Endodermal cell (in vitro differentiated cells): Measurements from ENCODE around the gene ASRGL1. TPM values are rescaled to one million over a fixed set of nuclear protein-coding genes. Genes with fewer than 3 reads are reported as not detected.

ENCODE experiments used
- DNase-seq: peaks from one replicate; pipeline ENCODE4 v3.0.0-alpha.2; 2017
- H3K27ac ChIP-seq: 2 replicates; pipeline ENCODE4 v1.5.1; 2013; ENCODE audit warnings: mild to moderate bottlenecking, low read depth, low read length, moderate library complexity
- H3K27me3 ChIP-seq: 2 replicates; pipeline ENCODE4 v1.6.1; 2013; ENCODE audit warnings: mild to moderate bottlenecking, low read length, moderate library complexity; ENCODE audit not compliant: insufficient read depth, control insufficient read depth, poor library complexity, severe bottlenecking
- H3K36me3 ChIP-seq: 2 replicates; pipeline ENCODE4 v1.7.0; 2013; ENCODE audit warnings: mild to moderate bottlenecking, low read length, moderate library complexity; ENCODE audit not compliant: control insufficient read depth, insufficient read depth
- H3K4me1 ChIP-seq: one replicate; pipeline ENCODE4 v1.7.0; 2013; ENCODE audit warnings: low read length; ENCODE audit not compliant: control insufficient read depth, insufficient read depth
- H3K4me3 ChIP-seq: 2 replicates; pipeline ENCODE4 v1.5.1; 2013; ENCODE audit warnings: mild to moderate bottlenecking, low read length, moderate library complexity
- H3K9ac ChIP-seq: 2 replicates; pipeline ENCODE4 v1.6.1; 2013; ENCODE audit warnings: mild to moderate bottlenecking, low read length, moderate library complexity; ENCODE audit not compliant: poor library complexity, severe bottlenecking; ENCODE audit errors: extremely low read depth
- H3K9me3 ChIP-seq: 2 replicates; pipeline ENCODE4 v1.6.1; 2013; ENCODE audit warnings: mild to moderate bottlenecking, low read length, moderate library complexity; ENCODE audit not compliant: control insufficient read depth
- H3K27ac Mint-ChIP-seq: 2 replicates; pipeline ENCODE4 v1.8.0; 2020; ENCODE audit warnings: mixed read lengths
- H3K27me3 Mint-ChIP-seq: 2 replicates; pipeline ENCODE4 v1.8.0; 2021; ENCODE audit warnings: mild to moderate bottlenecking, mixed read lengths; ENCODE audit not compliant: insufficient read depth
- H3K36me3 Mint-ChIP-seq: 2 replicates; pipeline ENCODE4 v1.8.0; 2020; ENCODE audit warnings: low read depth, mixed read lengths
- H3K4me1 Mint-ChIP-seq: 2 replicates; pipeline ENCODE4 v1.8.0; 2020; ENCODE audit warnings: mixed read lengths
- H3K4me3 Mint-ChIP-seq: 2 replicates; pipeline ENCODE4 v1.8.0; 2020; ENCODE audit warnings: mild to moderate bottlenecking, moderate library complexity, mixed read lengths
- H3K9me3 Mint-ChIP-seq: 2 replicates; pipeline ENCODE4 v1.8.0; 2020; ENCODE audit warnings: mild to moderate bottlenecking, mixed read lengths
- WGBS, 2 experiments: methylation state at CpG; one replicate each; pipeline versions ENCODE4 v1.1.5 to v1.1.7; 2013; ENCODE audit warnings: missing lambda C conversion rate in 2 of 2, mixed read lengths in 1 of 2; ENCODE audit not compliant: insufficient coverage in 1 of 2, insufficient read length in 1 of 2; 5-methylcytosine and 5-hydroxymethylcytosine counted together
- total RNA-seq, 2 donors: library from RNA; stranded (reverse); fragmentation: NEBNext Ultra II Directional in 1 of 2; extraction: Animal tissue kit (Norgen Biotek cat#: 25700) in 1 of 2; gene quantifications; 2 replicates in 1 of 2; 3 replicates in 1 of 2; pipeline ENCODE4 v1.2.1, GENCODE V29; 2021
- TF ChIP-seq, protein P1 (sequence below): fragments of 200-600 bp; sonication (generic); conservative IDR thresholded peaks from 2 replicates; pipeline ENCODE4 v1.5.0; 2021; ENCODE audit warnings: antibody characterized with exemption, mild to moderate bottlenecking

The ASRGL1 gene
- total RNA-seq, 2 donors from 2014 or later, result 39.8 to 61.8 TPM

- Mint-ChIP-seq H3K9me3 (peaks cover 2% of the 10 kb centered on the region), H3K36me3 (no peaks in the 10 kb centered on the region), H3K27ac (no peak overlapping the region), H3K27me3 (peaks cover 1% of the 10 kb centered on the region), H3K4me1 (no peaks in the 10 kb centered on the region), H3K4me3 (no peak overlapping the region)
- Histone ChIP-seq H3K36me3 (no peaks in the 10 kb centered on the region), H3K9me3 (no peaks in the 10 kb centered on the region), H3K9ac (no peak overlapping the region), H3K4me1 (no peaks in the 10 kb centered on the region), H3K27me3 (no peaks in the 10 kb centered on the region), H3K4me3 (no peak overlapping the region), H3K27ac (no peak overlapping the region)
- no peak for DNase-seq
- WGBS, 2 experiments, result 94 to 100% methylated on average over 3 to 5 of the region's 5 CpGs
- TF ChIP-seq, protein P1, sequence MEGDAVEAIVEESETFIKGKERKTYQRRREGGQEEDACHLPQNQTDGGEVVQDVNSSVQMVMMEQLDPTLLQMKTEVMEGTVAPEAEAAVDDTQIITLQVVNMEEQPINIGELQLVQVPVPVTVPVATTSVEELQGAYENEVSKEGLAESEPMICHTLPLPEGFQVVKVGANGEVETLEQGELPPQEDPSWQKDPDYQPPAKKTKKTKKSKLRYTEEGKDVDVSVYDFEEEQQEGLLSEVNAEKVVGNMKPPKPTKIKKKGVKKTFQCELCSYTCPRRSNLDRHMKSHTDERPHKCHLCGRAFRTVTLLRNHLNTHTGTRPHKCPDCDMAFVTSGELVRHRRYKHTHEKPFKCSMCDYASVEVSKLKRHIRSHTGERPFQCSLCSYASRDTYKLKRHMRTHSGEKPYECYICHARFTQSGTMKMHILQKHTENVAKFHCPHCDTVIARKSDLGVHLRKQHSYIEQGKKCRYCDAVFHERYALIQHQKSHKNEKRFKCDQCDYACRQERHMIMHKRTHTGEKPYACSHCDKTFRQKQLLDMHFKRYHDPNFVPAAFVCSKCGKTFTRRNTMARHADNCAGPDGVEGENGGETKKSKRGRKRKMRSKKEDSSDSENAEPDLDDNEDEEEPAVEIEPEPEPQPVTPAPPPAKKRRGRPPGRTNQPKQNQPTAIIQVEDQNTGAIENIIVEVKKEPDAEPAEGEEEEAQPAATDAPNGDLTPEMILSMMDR, result no peak
Measured at GRCh38 chr11:62411524-62411923, 74.3 kb downstream of the ASRGL1 start.

GRCh38 chr11:62413060-62413696, 75.9 kb downstream of the ASRGL1 start:
- TF ChIP-seq, protein P1, result no peak
- H3K4me3 ChIP-seq, result no peak overlapping the region
- DNase-seq, result peak; percentile 40
- peak overlapping the region; percentile 10 for H3K27ac ChIP-seq
- H3K4me3 Mint-ChIP-seq, result no peak overlapping the region
- H3K9me3 ChIP-seq, result no peaks in the 10 kb centered on the region
- no peaks in the 10 kb centered on the region for H3K36me3 Mint-ChIP-seq
- no peak overlapping the region for H3K27ac Mint-ChIP-seq
- H3K36me3 ChIP-seq, result no peaks in the 10 kb centered on the region
- 87 to 89% methylated on average over 3 to 8 of the region's 8 CpGs for WGBS, 2 experiments
- H3K4me1 Mint-ChIP-seq, result peaks cover 7% of the 10 kb centered on the region
- H3K27me3 Mint-ChIP-seq, result peaks cover 1% of the 10 kb centered on the region
- no peaks in the 10 kb centered on the region for H3K27me3 ChIP-seq
- H3K9ac ChIP-seq, result no peak overlapping the region
- H3K4me1 ChIP-seq, result peaks cover 1% of the 10 kb centered on the region
- H3K9me3 Mint-ChIP-seq, result peaks cover 2% of the 10 kb centered on the region

GRCh38 chr11:62416596-62416995, 79.3 kb downstream of the ASRGL1 start:
- H3K27ac ChIP-seq, result no peak overlapping the region
- H3K27me3 ChIP-seq, result no peaks in the 10 kb centered on the region
- 92 to 93% methylated on average over 10 to 12 of the region's 12 CpGs for WGBS, 2 experiments
- peak; percentile 31 for DNase-seq
- Mint-ChIP-seq H3K4me3 (no peak overlapping the region), H3K4me1 (peaks cover 18% of the 10 kb centered on the region), H3K9me3 (peaks cover 2% of the 10 kb centered on the region), H3K27ac (no peak overlapping the region), H3K27me3 (peaks cover 3% of the 10 kb centered on the region), H3K36me3 (no peaks in the 10 kb centered on the region)
- TF ChIP-seq, protein P1, result no peak
- H3K4me3 ChIP-seq, result no peak overlapping the region
- H3K4me1 ChIP-seq, result peaks cover 9% of the 10 kb centered on the region
- no peak overlapping the region for H3K9ac ChIP-seq
- H3K36me3 ChIP-seq, result no peaks in the 10 kb centered on the region
- H3K9me3 ChIP-seq, result no peaks in the 10 kb centered on the region
